Anterior cingulate cortex (tissue), 58 donors: Measurements from ENCODE around the gene GLI3.

ENCODE experiments used
- DNase-seq, 58 donors: peaks; one replicate each; lab custom pipeline; 2025; lab: John Stamatoyannopoulos, UW

Gene GLI3

GRCh38 chr7:42065015-42065414 lies 172.0 kb downstream of the GLI3 start:
- DNase-seq: no peak

GRCh38 chr7:42064534-42064933 lies 172.5 kb downstream of the GLI3 start:
- DNase-seq: no peak

GRCh38 chr7:42059275-42059674 lies 177.7 kb downstream of the GLI3 start:
- DNase-seq: no peak

GRCh38 chr7:42057331-42057730 lies 179.7 kb downstream of the GLI3 start:
- no peak for DNase-seq

GRCh38 chr7:42055171-42055570 lies 181.8 kb downstream of the GLI3 start:
- DNase-seq: no peak

GRCh38 chr7:42053834-42054233 lies 183.2 kb downstream of the GLI3 start:
- DNase-seq: no peak

- DNase-seq: no peak
Measured at GRCh38 chr7:42049761-42050160, 187.2 kb downstream of the GLI3 start.

- DNase-seq: peak in 2 of 58 donors; percentile 2 to 5
Measured at GRCh38 chr7:42046483-42046882, 190.5 kb downstream of the GLI3 start.

GRCh38 chr7:42045961-42046360 lies 191.0 kb downstream of the GLI3 start:
- no peak for DNase-seq

GRCh38 chr7:42039921-42040320 lies 197.1 kb downstream of the GLI3 start:
- DNase-seq: no peak

- peak in 2 of 58 donors; percentile 5 to 17 for DNase-seq
Measured at GRCh38 chr7:42035210-42035609, 201.8 kb downstream of the GLI3 start.

- no peak for DNase-seq
Measured at GRCh38 chr7:42033480-42033879, 203.5 kb downstream of the GLI3 start.

- DNase-seq: no peak
Measured at GRCh38 chr7:42029405-42029804, 207.6 kb downstream of the GLI3 start.

GRCh38 chr7:42027521-42027920 lies 209.5 kb downstream of the GLI3 start:
- DNase-seq: no peak

GRCh38 chr7:42026622-42027197 lies 210.3 kb downstream of the GLI3 start:
- DNase-seq: no peak

- DNase-seq: no peak
Measured at GRCh38 chr7:42025635-42026375, 211.2 kb downstream of the GLI3 start.

- DNase-seq: no peak
Measured at GRCh38 chr7:42024537-42024936, 212.5 kb downstream of the GLI3 start.

GRCh38 chr7:42023262-42023661 lies 213.7 kb downstream of the GLI3 start:
- DNase-seq: no peak

- no peak for DNase-seq
Measured at GRCh38 chr7:42022791-42023190, 214.2 kb downstream of the GLI3 start.

GRCh38 chr7:42022056-42022455 lies 215.0 kb downstream of the GLI3 start:
- no peak for DNase-seq

GRCh38 chr7:42021631-42022030 lies 215.4 kb downstream of the GLI3 start:
- DNase-seq: no peak

- DNase-seq: no peak
Measured at GRCh38 chr7:42020061-42020460, 216.9 kb downstream of the GLI3 start.
